Cardiac muscle cell (in vitro differentiated cells and primary cell): Measurements from ENCODE around the gene OR2L5. TPM values are rescaled to one million over a fixed set of nuclear protein-coding genes. Genes with fewer than 3 reads are reported as not detected.

Source experiments
- DNase-seq, 2 donors: peaks; one replicate each; pipeline versions ENCODE4 v3.0.0 to v3.0.0-alpha.2; 2010 to 2017; ENCODE audit warnings: low read depth in 1 of 2, low spot score in 1 of 2
- H3K27ac ChIP-seq: fragments of 200-600 bp; sonication (generic); 2 replicates; pipeline ENCODE4 v1.5.1; 2016
- H3K27me3 ChIP-seq: fragments of 200-600 bp; sonication (generic); 2 replicates; pipeline ENCODE4 v1.6.0; 2016; ENCODE audit warnings: control low read depth
- H3K36me3 ChIP-seq: fragments of 200-600 bp; sonication (generic); 2 replicates; pipeline ENCODE4 v1.5.1; 2016; ENCODE audit warnings: control low read depth
- H3K4me1 ChIP-seq: fragments of 200-600 bp; sonication (generic); 2 replicates; pipeline ENCODE4 v1.8.1; 2017; ENCODE audit warnings: low read depth, mild to moderate bottlenecking, mixed run types
- H3K4me3 ChIP-seq: fragments of 200-600 bp; sonication (generic); 2 replicates; pipeline ENCODE4 v1.5.1; 2016; ENCODE audit warnings: mild to moderate bottlenecking
- H3K9me3 ChIP-seq: fragments of 200-600 bp; sonication (generic); 2 replicates; pipeline ENCODE4 v1.5.1; 2017; ENCODE audit warnings: low read depth, mild to moderate bottlenecking, control low read depth
- CTCF ChIP-seq: IDR thresholded peaks from 2 replicates; pipeline ENCODE4 v1.5.1; 2012; ENCODE audit warnings: low read depth, mild to moderate bottlenecking, low read length
- polyA plus RNA-seq: library from polyadenylated mRNA; unstranded; fragments of >200 nt; fragmentation: Nextera tagmentation; extraction: Ambion mirVana; gene quantifications from 2 replicates; pipeline ENCODE4 v1.2.1, GENCODE V29; 2016
- total RNA-seq: library from RNA; depleted of rRNA; stranded (reverse); fragments of >200 nt; gene quantifications from 2 replicates; pipeline ENCODE4 v1.2.3, GENCODE V29; 2016

OR2L5 gene
- total RNA-seq (0.18 TPM in 1 of 2 replicates, not detected in the other), polyA plus RNA-seq (not detected in 2 replicates)

- Histone ChIP-seq H3K4me3 (no peak within 1 kb of the TSS), H3K4me1 (no peaks in the 10 kb centered on the region), H3K27ac (no peak within 1 kb of the TSS), H3K9me3 (no peaks in the 10 kb centered on the region), H3K27me3 (no peaks in the 10 kb centered on the region), H3K36me3 (no peaks in the 10 kb centered on the region)
- no peak for TF ChIP-seq CTCF
- DNase-seq: no peak
Observed at GRCh38 chr1:248013229-248013710, at the start of gene OR2L5. Gene OR2L5 (plus strand): TSS chr1:248013660. CDS start chr1:248021948, 8,288 bp downstream.

GRCh38 chr1:247964933-247965332 lies 48.5 kb upstream of the OR2L5 start, which contains the start of gene OR2AK2:
Gene OR2AK2 (plus strand): TSS chr1:247965233. CDS start chr1:247965377, 144 bp downstream.
- Histone ChIP-seq H3K4me3 (no peak within 1 kb of the TSS), H3K4me1 (no peaks in the 10 kb centered on the region), H3K27ac (no peak within 1 kb of the TSS), H3K36me3 (no peaks in the 10 kb centered on the region), H3K9me3 (peaks cover 8% of the 10 kb centered on the region), H3K27me3 (no peaks in the 10 kb centered on the region)
- no peak for DNase-seq
- no peak for TF ChIP-seq CTCF

- H3K4me3 ChIP-seq: no peak overlapping the region
- no peaks in the 10 kb centered on the region for H3K27me3 ChIP-seq
- peaks cover 8% of the 10 kb centered on the region for H3K9me3 ChIP-seq
- H3K4me1 ChIP-seq: no peaks in the 10 kb centered on the region
- H3K36me3 ChIP-seq: no peaks in the 10 kb centered on the region
- TF ChIP-seq CTCF: no peak
- DNase-seq: no peak
- H3K27ac ChIP-seq: no peak overlapping the region
Observed at GRCh38 chr1:247966532-247967204, 46.8 kb upstream of the OR2L5 start.

- TF ChIP-seq CTCF: no peak
- DNase-seq: no peak
- H3K36me3 ChIP-seq: no peaks in the 10 kb centered on the region
- no peaks in the 10 kb centered on the region for H3K9me3 ChIP-seq
- H3K4me3 ChIP-seq: no peak overlapping the region
- no peaks in the 10 kb centered on the region for H3K4me1 ChIP-seq
- H3K27me3 ChIP-seq: no peaks in the 10 kb centered on the region
- H3K27ac ChIP-seq: no peak overlapping the region
Observed at GRCh38 chr1:247992986-247993385, 20.5 kb upstream of the OR2L5 start.

GRCh38 chr1:247998811-247999210 lies 14.6 kb upstream of the OR2L5 start:
- Histone ChIP-seq H3K4me1 (no peaks in the 10 kb centered on the region), H3K27me3 (no peaks in the 10 kb centered on the region), H3K36me3 (no peaks in the 10 kb centered on the region), H3K4me3 (no peak overlapping the region), H3K27ac (no peak overlapping the region), H3K9me3 (peaks cover 7% of the 10 kb centered on the region)
- DNase-seq: no peak
- TF ChIP-seq CTCF: no peak
